Measurements from ENCODE around the gene PYCARD. TPM values are rescaled to one million over a fixed set of nuclear protein-coding genes. Genes with fewer than 3 reads are reported as not detected.
"Not testable (repeated sequence)": the region's sequence is repeated elsewhere in the genome, so short reads cannot be mapped to it uniquely, and the experiment has no call there.

Gene PYCARD
- polyA plus RNA-seq, 1 donor (not counting 4 experiments of a cell fraction or from before 2014, with no cell fraction given): 58.1 TPM

DNA sequence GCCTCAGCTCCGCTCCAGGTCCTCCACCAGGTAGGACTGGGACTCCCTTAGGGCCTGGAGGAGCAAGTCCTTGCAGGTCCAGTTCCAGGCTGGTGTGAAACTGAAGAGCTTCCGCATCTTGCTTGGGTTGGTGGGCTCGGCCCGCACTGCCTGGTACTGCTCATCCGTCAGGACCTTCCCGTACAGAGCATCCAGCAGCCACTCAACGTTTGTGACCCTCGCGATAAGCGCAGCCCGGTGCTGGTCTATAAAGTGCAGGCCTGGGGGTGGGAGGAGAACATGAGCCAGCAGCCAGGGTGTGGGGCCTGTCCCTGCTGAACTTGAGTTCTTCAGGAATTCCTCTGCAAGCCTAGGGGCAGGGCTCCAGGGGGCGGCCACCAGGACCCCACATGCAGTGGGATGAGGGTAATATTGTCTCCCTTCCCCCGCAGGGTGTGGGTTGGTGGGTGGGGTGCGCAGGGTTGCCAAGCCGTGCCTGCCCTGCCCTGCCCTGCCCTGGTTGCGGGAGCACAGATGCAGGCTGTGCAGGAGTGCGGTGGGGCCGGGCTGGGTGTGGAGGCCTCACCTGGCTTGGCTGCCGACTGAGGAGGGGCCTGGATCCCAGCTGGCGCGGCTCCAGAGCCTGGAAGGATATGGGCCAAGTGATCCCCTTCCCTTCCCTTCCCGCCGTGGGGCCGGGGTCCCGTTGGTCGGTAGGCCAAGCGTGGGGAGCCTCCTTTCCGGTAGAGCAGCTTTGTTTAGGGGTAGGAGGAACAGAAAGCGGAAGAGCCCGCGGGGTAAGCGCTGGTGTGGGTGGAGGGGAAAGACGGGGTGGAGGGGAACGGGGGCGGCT lies 762 bp downstream of the PYCARD start:
- H3K27ac ChIP-seq (ENCODE audit: control insufficient read depth, insufficient read depth, low read length): peak overlapping the region; percentile 56

GRCh38 chr16:31200821-31201568 lies 1.6 kb downstream of the PYCARD start:
- peaks cover 23% of the 10 kb centered on the region for H3K4me1 ChIP-seq (ENCODE audit: control insufficient read depth, extremely low read depth, insufficient read depth, low read length)
- peaks cover 3 to 8% of the 10 kb centered on the region in 2 experiments for H3K36me3 ChIP-seq (ENCODE audit: control insufficient read depth in 2 of 2, extremely low read depth in 1 of 2, insufficient read depth in 2 of 2, low read length in 2 of 2)
- peak overlapping the region; percentile 92 for H3K4me2 ChIP-seq (ENCODE audit: control insufficient read depth, extremely low read depth, insufficient read depth, low read depth, low read length)
- H4K20me1 ChIP-seq (ENCODE audit: control insufficient read depth, extremely low read depth, insufficient read depth, low read length): peaks cover 9% of the 10 kb centered on the region
- TF ChIP-seq, protein P1, sequence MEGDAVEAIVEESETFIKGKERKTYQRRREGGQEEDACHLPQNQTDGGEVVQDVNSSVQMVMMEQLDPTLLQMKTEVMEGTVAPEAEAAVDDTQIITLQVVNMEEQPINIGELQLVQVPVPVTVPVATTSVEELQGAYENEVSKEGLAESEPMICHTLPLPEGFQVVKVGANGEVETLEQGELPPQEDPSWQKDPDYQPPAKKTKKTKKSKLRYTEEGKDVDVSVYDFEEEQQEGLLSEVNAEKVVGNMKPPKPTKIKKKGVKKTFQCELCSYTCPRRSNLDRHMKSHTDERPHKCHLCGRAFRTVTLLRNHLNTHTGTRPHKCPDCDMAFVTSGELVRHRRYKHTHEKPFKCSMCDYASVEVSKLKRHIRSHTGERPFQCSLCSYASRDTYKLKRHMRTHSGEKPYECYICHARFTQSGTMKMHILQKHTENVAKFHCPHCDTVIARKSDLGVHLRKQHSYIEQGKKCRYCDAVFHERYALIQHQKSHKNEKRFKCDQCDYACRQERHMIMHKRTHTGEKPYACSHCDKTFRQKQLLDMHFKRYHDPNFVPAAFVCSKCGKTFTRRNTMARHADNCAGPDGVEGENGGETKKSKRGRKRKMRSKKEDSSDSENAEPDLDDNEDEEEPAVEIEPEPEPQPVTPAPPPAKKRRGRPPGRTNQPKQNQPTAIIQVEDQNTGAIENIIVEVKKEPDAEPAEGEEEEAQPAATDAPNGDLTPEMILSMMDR (optimal IDR thresholded peaks at IDR 0.05 in 1 of 3, IDR thresholded peaks at IDR 0.05 in 1 of 3, conservative IDR thresholded peaks at IDR 0.05 in 1 of 3; ENCODE audit: extremely low read depth in 1 of 3, insufficient read depth in 2 of 3, low read length in 3 of 3): peak in 2 of 3 experiments; percentile 8 to 19
- no peak for TF ChIP-seq EZH2 (IDR thresholded peaks at IDR 0.05; ENCODE audit: low read length)
- peak overlapping the region; percentile 56 for H3K27ac ChIP-seq (ENCODE audit: control insufficient read depth, insufficient read depth, low read length)
- H2AFZ ChIP-seq (ENCODE audit: control insufficient read depth, low read length): no peak overlapping the region
- DNase-seq (ENCODE audit: low read depth, low spot score) (no peak), FAIRE-seq (no peak)
- H3K4me3 ChIP-seq (ENCODE audit: control insufficient read depth in 2 of 3, extremely low read depth in 1 of 3, insufficient read depth in 2 of 3, low read depth in 1 of 3, low read length in 3 of 3): peak overlapping the region; percentile 63 to 79 (median 78)
- dilution Hi-C loops (cut with MboI; ENCODE audit: extremely low pct_ligation_motif_present, low sequenced_read_pairs): no loop called here
- H3K9me3 ChIP-seq (ENCODE audit: control insufficient read depth, low read depth, low read length): no peaks in the 10 kb centered on the region
- no peaks in the 10 kb centered on the region for H3K9me1 ChIP-seq (ENCODE audit: control insufficient read depth, extremely low read depth, insufficient read depth, low read length)
- H3K9ac ChIP-seq (ENCODE audit: control insufficient read depth, extremely low read depth, insufficient read depth, low read length): peak overlapping the region; percentile 72
- H3K27me3 ChIP-seq (ENCODE audit: control insufficient read depth, extremely low read depth, insufficient read depth, low read length): no peaks in the 10 kb centered on the region
- peaks cover 2% of the 10 kb centered on the region for H3K79me2 ChIP-seq (ENCODE audit: control insufficient read depth, insufficient read depth, low read length)

More for the DNA sequence above, 762 bp downstream of the PYCARD start:
- peaks cover 2% of the 10 kb centered on the region for H3K79me2 ChIP-seq (ENCODE audit: control insufficient read depth, insufficient read depth, low read length)
- H3K9me1 ChIP-seq (ENCODE audit: control insufficient read depth, extremely low read depth, insufficient read depth, low read length): no peaks in the 10 kb centered on the region
- H3K9ac ChIP-seq (ENCODE audit: control insufficient read depth, extremely low read depth, insufficient read depth, low read length): peak overlapping the region; percentile 72
- H3K9me3 ChIP-seq (ENCODE audit: control insufficient read depth, low read depth, low read length): no peaks in the 10 kb centered on the region
- peak overlapping the region; percentile 92 for H3K4me2 ChIP-seq (ENCODE audit: control insufficient read depth, extremely low read depth, insufficient read depth, low read depth, low read length)
- no peak for DNase-seq (ENCODE audit: low read depth, low spot score)
- FAIRE-seq: peak; percentile 49
- peak overlapping the region; percentile 77 for H2AFZ ChIP-seq (ENCODE audit: control insufficient read depth, low read length)
- H3K4me3 ChIP-seq (ENCODE audit: control insufficient read depth in 2 of 3, extremely low read depth in 1 of 3, insufficient read depth in 2 of 3, low read depth in 1 of 3, low read length in 3 of 3): peak overlapping the region; percentile 63 to 79 (median 78)
- H3K4me1 ChIP-seq (ENCODE audit: control insufficient read depth, extremely low read depth, insufficient read depth, low read length): peaks cover 23% of the 10 kb centered on the region
- peaks cover 0 to 5% of the 10 kb centered on the region in 2 experiments for H3K36me3 ChIP-seq (ENCODE audit: control insufficient read depth in 2 of 2, extremely low read depth in 1 of 2, insufficient read depth in 2 of 2, low read length in 2 of 2)
- no peaks in the 10 kb centered on the region for H3K27me3 ChIP-seq (ENCODE audit: control insufficient read depth, extremely low read depth, insufficient read depth, low read length)
- dilution Hi-C loops (cut with MboI; ENCODE audit: extremely low pct_ligation_motif_present, low sequenced_read_pairs): no loop called here
- TF ChIP-seq EZH2 (IDR thresholded peaks at IDR 0.05; ENCODE audit: low read length): no peak
- TF ChIP-seq, protein P1 (optimal IDR thresholded peaks at IDR 0.05 in 1 of 3, IDR thresholded peaks at IDR 0.05 in 1 of 3, conservative IDR thresholded peaks at IDR 0.05 in 1 of 3; ENCODE audit: extremely low read depth in 1 of 3, insufficient read depth in 2 of 3, low read length in 3 of 3): no peak
- peaks cover 4% of the 10 kb centered on the region for H4K20me1 ChIP-seq (ENCODE audit: control insufficient read depth, extremely low read depth, insufficient read depth, low read length)

DNA sequence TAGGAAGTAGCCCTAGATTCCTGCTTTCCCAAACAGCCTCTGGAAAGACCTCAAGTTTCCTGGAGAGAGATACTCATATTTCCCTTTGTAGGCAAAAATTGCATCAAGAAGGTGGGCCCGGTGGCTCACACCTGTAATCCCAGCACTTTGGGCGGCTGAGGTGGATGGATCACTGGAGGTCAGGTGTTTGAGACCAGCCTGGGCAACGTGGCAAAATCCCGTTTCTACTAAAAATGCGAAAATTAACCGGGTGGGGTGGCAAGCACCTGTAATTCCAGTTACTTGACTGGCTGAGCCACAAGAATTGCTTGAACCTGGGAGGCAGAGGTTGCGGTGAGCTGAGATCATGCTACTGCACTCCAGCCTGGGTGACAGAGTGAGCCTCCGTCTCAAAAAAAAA lies 2.4 kb downstream of the PYCARD start:
- not testable (repeated sequence) for H4K20me1 ChIP-seq (ENCODE audit: control insufficient read depth, extremely low read depth, insufficient read depth, low read length); FAIRE-seq

More for the DNA sequence above, 2.4 kb downstream of the PYCARD start:
- H3K9me1 ChIP-seq (ENCODE audit: control insufficient read depth, extremely low read depth, insufficient read depth, low read length); H3K9ac ChIP-seq (ENCODE audit: control insufficient read depth, extremely low read depth, insufficient read depth, low read length); H2AFZ ChIP-seq (ENCODE audit: control insufficient read depth, low read length); H3K27ac ChIP-seq (ENCODE audit: control insufficient read depth, insufficient read depth, low read length); dilution Hi-C loops (cut with MboI; ENCODE audit: extremely low pct_ligation_motif_present, low sequenced_read_pairs); H3K79me2 ChIP-seq (ENCODE audit: control insufficient read depth, insufficient read depth, low read length); H3K4me3 ChIP-seq (ENCODE audit: control insufficient read depth in 2 of 3, extremely low read depth in 1 of 3, insufficient read depth in 2 of 3, low read depth in 1 of 3, low read length in 3 of 3); H3K4me2 ChIP-seq (ENCODE audit: control insufficient read depth, extremely low read depth, insufficient read depth, low read depth, low read length); H3K27me3 ChIP-seq (ENCODE audit: control insufficient read depth, extremely low read depth, insufficient read depth, low read length); DNase-seq (ENCODE audit: low read depth, low spot score); H3K9me3 ChIP-seq (ENCODE audit: control insufficient read depth, low read depth, low read length): not testable (repeated sequence)
- H3K4me1 ChIP-seq (ENCODE audit: control insufficient read depth, extremely low read depth, insufficient read depth, low read length): peaks cover 23% of the 10 kb centered on the region
- peaks cover 4 to 14% of the 10 kb centered on the region in 2 experiments for H3K36me3 ChIP-seq (ENCODE audit: control insufficient read depth in 2 of 2, extremely low read depth in 1 of 2, insufficient read depth in 2 of 2, low read length in 2 of 2)

All from keratinocyte (primary cell).